Ovary (tissue), 9 donors: ENCODE results near the gene FARP2. TPM values are rescaled to one million over a fixed set of nuclear protein-coding genes. Genes with fewer than 3 reads are reported as not detected.

Experiments used
- DNase-seq, 5 donors: peaks; one replicate each; pipeline ENCODE4 v3.0.0-alpha.2; 2019 to 2020
- H3K27ac ChIP-seq, 2 donors: fragments of 200-600 bp; one replicate each; pipeline versions ENCODE4 v1.5.1 to v1.8.0; 2019 to 2022
- H3K27me3 ChIP-seq: fragments of 200-600 bp; one replicate; pipeline ENCODE4 v1.8.0; 2022
- H3K36me3 ChIP-seq: fragments of 200-600 bp; sonication (generic); one replicate; pipeline ENCODE4 v1.5.1; 2019
- H3K4me1 ChIP-seq: one replicate; pipeline ENCODE4 v1.8.1; 2013; ENCODE audit warnings: mild to moderate bottlenecking, moderate library complexity; ENCODE audit not compliant: insufficient read depth
- H3K4me3 ChIP-seq: fragments of 200-600 bp; sonication (generic); one replicate; pipeline ENCODE4 v1.5.1; 2017
- H3K9me3 ChIP-seq, 2 donors: fragments of 200-600 bp in 1 of 2; sonication (generic) in 1 of 2; one replicate each; pipeline versions ENCODE4 v1.5.1 to v1.8.1; 2013 to 2019; ENCODE audit warnings: mild to moderate bottlenecking in 1 of 2, moderate library complexity in 1 of 2
- CTCF ChIP-seq, 3 donors: fragments of 450-650 bp in 2 of 3; fragments of 200-600 bp in 1 of 3; IDR thresholded peaks; one replicate each; pipeline versions ENCODE4 v1.5.1 to v1.8.0; 2016 to 2022; ENCODE audit warnings: antibody characterized with exemption in 3 of 3, mild to moderate bottlenecking in 1 of 3
- EP300 ChIP-seq: sonication (generic); formaldehyde crosslinking; IDR thresholded peaks from one replicate; pipeline ENCODE4 v1.6.1; 2017; ENCODE audit warnings: antibody characterized with exemption
- POLR2A ChIP-seq: fragments of 450-650 bp; IDR thresholded peaks from one replicate; pipeline ENCODE4 v1.6.1; 2017; ENCODE audit warnings: antibody characterized with exemption, mild to moderate bottlenecking, moderate library complexity
- whole genome bisulfite sequencing, 3 donors: extraction: QIAGEN DNeasy Blood & Tissue Kit in 1 of 3; methylation state at CpG; one replicate each; pipeline versions ENCODE4 v1.1.5 to v1.1.7; 2013 to 2017; 5-methylcytosine and 5-hydroxymethylcytosine counted together
- intact Hi-C, 4 donors: fragments of 100-400 bp; cut with DNase I; formaldehyde crosslinking; loops; one replicate each; pipeline versions ENCODE4 v1.11.0 to v1.15.1; 2022 to 2023
- polyA plus RNA-seq, 2 donors: library from polyadenylated mRNA; stranded (reverse); fragments of 200-250 nt in 1 of 2; fragments of 350-450 nt in 1 of 2; fragmentation: Illumina TruSeq in 1 of 2; extraction: RNeasy Lipid Tissue Mini Kit (QIAGEN cat#74804) in 1 of 2; gene quantifications; one replicate each; pipeline ENCODE4 v1.2.3, GENCODE V29; 2013 to 2014
- total RNA-seq, 7 donors: library from RNA; depleted of rRNA in 2 of 7; stranded (reverse); fragments of >200 nt in 2 of 7; fragmentation: NEBNext Ultra II Directional in 3 of 7; extraction: Animal tissue kit (Norgen Biotek cat#: 25700) in 3 of 7; gene quantifications; one replicate each; pipeline versions ENCODE4 v1.1.0 to v1.2.4, GENCODE V29; 2016 to 2023
- donor health status: DM: no; HTN: no; CAD: no; lungs with moderate emphysema.
- donor health status: DM: no; HTN: no; CAD: no.
- donor health status: Bipolar disorder and iron deficiency.
- donor health status: DM: yes; HTN: yes; CAD: no.
- donor health status: DM: no; HTN: no; CAD: no.
- donor health status: DM: yes; HTN: yes; CAD: no.

The FARP2 gene
- total and polyA plus RNA-seq, 9 donors: 13.5 to 62.1 (median 39.5) TPM

GRCh38 chr2:241501099-241501541 lies 145.0 kb downstream of the FARP2 start:
- no peak overlapping the region for H3K27ac ChIP-seq
- TF ChIP-seq EP300 (no peak), CTCF (IDR thresholded peaks at IDR 0.05) (no peak), POLR2A (no peak)
- no peaks in the 10 kb centered on the region for H3K4me1 ChIP-seq
- H3K36me3 ChIP-seq: no peaks in the 10 kb centered on the region
- H3K4me3 ChIP-seq: no peak overlapping the region
- intact Hi-C loops: no loop called here
- no peak for DNase-seq
- H3K27me3 ChIP-seq: no peaks in the 10 kb centered on the region
- no peaks in the 10 kb centered on the region for H3K9me3 ChIP-seq
- 87 to 98% (median 93%) methylated on average over 11 to 12 of the region's 12 CpGs for WGBS, 3 donors

GRCh38 chr2:241501551-241501950 lies 145.5 kb downstream of the FARP2 start:
- Histone ChIP-seq H3K4me1 (no peaks in the 10 kb centered on the region), H3K4me3 (no peak overlapping the region), H3K27me3 (no peaks in the 10 kb centered on the region), H3K27ac (no peak overlapping the region), H3K36me3 (no peaks in the 10 kb centered on the region), H3K9me3 (no peaks in the 10 kb centered on the region)
- 90 to 93% (median 92%) methylated on average over 17 of the region's 17 CpGs for WGBS, 3 donors
- intact Hi-C loops: no loop called here
- TF ChIP-seq CTCF (IDR thresholded peaks at IDR 0.05) (no peak), POLR2A (no peak), EP300 (no peak)
- DNase-seq: no peak

- TF ChIP-seq POLR2A (no peak), CTCF (IDR thresholded peaks at IDR 0.05) (no peak)
- no peak overlapping the region for H3K4me3 ChIP-seq
- H3K9me3 ChIP-seq: no peaks in the 10 kb centered on the region
- no peak for DNase-seq
- H3K4me1 ChIP-seq: peaks cover 2% of the 10 kb centered on the region
- WGBS, 3 donors: 91 to 97% (median 95%) methylated on average over 11 of the region's 11 CpGs
- no peak overlapping the region for H3K27ac ChIP-seq
- H3K36me3 ChIP-seq: no peaks in the 10 kb centered on the region
- H3K27me3 ChIP-seq: no peaks in the 10 kb centered on the region
- intact Hi-C loops: no loop called here
These were observed 146.2 kb downstream of the FARP2 start for GRCh38 chr2:241502281-241502680.

- TF ChIP-seq EP300 (no peak), POLR2A (no peak), CTCF (IDR thresholded peaks at IDR 0.05) (no peak)
- peaks cover 3% of the 10 kb centered on the region for H3K4me1 ChIP-seq
- no peak overlapping the region for H3K4me3 ChIP-seq
- intact Hi-C loops: no loop called here
- DNase-seq: no peak
- H3K9me3 ChIP-seq: no peaks in the 10 kb centered on the region
- no peak overlapping the region for H3K27ac ChIP-seq
- 71 to 75% (median 73%) methylated on average over 12 of the region's 12 CpGs for WGBS, 3 donors
- no peaks in the 10 kb centered on the region for H3K36me3 ChIP-seq
- no peaks in the 10 kb centered on the region for H3K27me3 ChIP-seq
These were observed 147.8 kb downstream of the FARP2 start for GRCh38 chr2:241503776-241504392.
